IPS DF 6.9 (cell line): Measurements from ENCODE around the gene CHRNB2.

Experiments
- DNase-seq: peaks from one replicate; pipeline ENCODE4 v3.0.0-alpha.2; 2013; ENCODE audit warnings: low read depth, low spot score
- H3K27ac ChIP-seq: one replicate; pipeline ENCODE4 v1.5.1; 2013; ENCODE audit warnings: low read length, control low read depth
- H3K27me3 ChIP-seq: 2 replicates; pipeline ENCODE4 v1.6.1; 2013; ENCODE audit warnings: mild to moderate bottlenecking, low read length; ENCODE audit not compliant: control insufficient read depth, insufficient read depth
- H3K36me3 ChIP-seq: 2 replicates; pipeline ENCODE4 v1.6.1; 2013; ENCODE audit warnings: low read length; ENCODE audit not compliant: control insufficient read depth, insufficient read depth
- H3K4me1 ChIP-seq: 2 replicates; pipeline ENCODE4 v1.6.1; 2013; ENCODE audit warnings: low read length; ENCODE audit not compliant: control insufficient read depth, insufficient read depth
- H3K4me3 ChIP-seq: 2 replicates; pipeline ENCODE4 v1.5.1; 2013; ENCODE audit warnings: mild to moderate bottlenecking, low read length
- H3K9me3 ChIP-seq: 2 replicates; pipeline ENCODE4 v1.6.1; 2013; ENCODE audit warnings: low read length, inconsistent platforms; ENCODE audit not compliant: control insufficient read depth, insufficient read depth
- WGBS: extraction: QIAGEN DNeasy Blood & Tissue Kit; methylation state at CpG from one replicate; pipeline ENCODE4 v1.1.7; 2013; ENCODE audit warnings: mixed read lengths, missing lambda C conversion rate; ENCODE audit not compliant: insufficient read length, insufficient coverage; 5-methylcytosine and 5-hydroxymethylcytosine counted together

CHRNB2 gene

GRCh38 chr1:154579374-154579773 lies 11.8 kb downstream of the CHRNB2 start:
- H3K36me3 ChIP-seq, result peaks cover 37% of the 10 kb centered on the region
- no peak overlapping the region for H3K27ac ChIP-seq
- no CpG with 5 or more reads among the region's 8 CpGs for WGBS
- H3K9me3 ChIP-seq, result no peaks in the 10 kb centered on the region
- no peaks in the 10 kb centered on the region for H3K27me3 ChIP-seq
- DNase-seq, result no peak
- no peak overlapping the region for H3K4me3 ChIP-seq
- no peaks in the 10 kb centered on the region for H3K4me1 ChIP-seq

- WGBS, result no CpG with 5 or more reads among the region's 3 CpGs
- Histone ChIP-seq H3K27me3 (no peaks in the 10 kb centered on the region), H3K9me3 (no peaks in the 10 kb centered on the region), H3K4me1 (no peaks in the 10 kb centered on the region), H3K27ac (no peak overlapping the region), H3K4me3 (no peak overlapping the region), H3K36me3 (peaks cover 56% of the 10 kb centered on the region)
- no peak for DNase-seq
Observed at GRCh38 chr1:154581766-154582165, 14.2 kb downstream of the CHRNB2 start.

GRCh38 chr1:154582885-154583284 lies 15.3 kb downstream of the CHRNB2 start:
- DNase-seq, result no peak
- WGBS, result no CpG with 5 or more reads among the region's 6 CpGs
- H3K4me3 ChIP-seq, result no peak overlapping the region
- H3K27me3 ChIP-seq, result no peaks in the 10 kb centered on the region
- no peaks in the 10 kb centered on the region for H3K4me1 ChIP-seq
- no peaks in the 10 kb centered on the region for H3K9me3 ChIP-seq
- H3K36me3 ChIP-seq, result peaks cover 63% of the 10 kb centered on the region
- no peak overlapping the region for H3K27ac ChIP-seq

DNA sequence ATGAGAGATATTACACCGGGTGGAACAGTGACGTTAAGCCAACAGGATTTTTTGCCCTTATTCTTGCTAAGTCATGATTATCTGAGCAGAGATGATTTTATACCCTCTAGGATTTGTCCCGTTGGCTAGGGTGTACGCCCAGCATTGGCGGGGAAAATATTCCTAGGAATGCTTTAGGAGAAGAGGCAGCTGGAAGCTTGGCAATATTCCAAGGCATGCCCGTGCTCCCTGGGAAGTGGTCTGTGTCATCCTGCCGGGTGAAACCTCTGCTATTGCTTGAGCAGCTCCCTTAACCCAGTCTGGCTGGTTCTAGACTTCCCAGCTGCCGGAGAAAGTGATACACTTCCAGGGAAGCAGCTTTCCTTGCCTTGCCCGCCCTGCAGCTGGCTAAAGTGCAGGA lies 16.2 kb downstream of the CHRNB2 start:
- Histone ChIP-seq H3K36me3 (peaks cover 62% of the 10 kb centered on the region), H3K27ac (no peak overlapping the region), H3K9me3 (no peaks in the 10 kb centered on the region), H3K4me1 (no peaks in the 10 kb centered on the region), H3K27me3 (no peaks in the 10 kb centered on the region), H3K4me3 (no peak overlapping the region)
- DNase-seq, result no peak
- WGBS, result no CpG with 5 or more reads among the region's 9 CpGs

DNA sequence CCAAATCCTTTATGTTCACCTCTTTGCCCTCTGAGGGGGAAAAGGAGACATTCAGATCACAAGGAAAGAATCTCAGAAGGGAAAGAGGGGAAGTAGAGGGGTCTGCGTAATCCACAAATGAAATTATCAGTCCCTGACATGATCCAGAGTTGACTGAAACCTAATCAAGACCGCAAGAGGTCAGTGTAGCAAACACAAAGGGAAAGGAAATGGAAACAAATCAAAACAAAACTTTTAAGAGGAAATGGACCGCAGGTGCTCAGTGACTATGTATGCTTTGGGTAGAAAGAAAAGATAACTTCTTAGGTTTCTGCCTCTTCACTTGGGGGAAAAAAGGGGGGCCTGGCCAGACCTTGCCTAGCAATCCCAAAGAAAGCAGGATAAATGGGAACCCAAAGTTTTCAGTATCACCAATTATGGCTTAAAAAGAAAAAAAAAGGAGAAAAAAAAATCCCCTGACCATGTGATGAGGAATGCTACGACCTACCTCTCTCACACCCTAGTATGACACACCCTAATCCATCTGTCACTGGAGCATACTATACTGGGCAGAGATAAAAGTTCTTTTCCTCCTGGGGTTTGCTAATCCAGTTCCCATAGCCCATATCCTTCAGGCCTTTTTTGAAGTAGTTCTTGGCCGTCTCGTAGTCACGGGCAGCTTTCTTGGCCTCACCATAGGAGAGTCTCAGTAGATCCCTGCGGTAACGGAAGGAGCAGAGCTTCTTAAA lies 16.9 kb downstream of the CHRNB2 start:
- no peak overlapping the region for H3K27ac ChIP-seq
- WGBS, result no CpG with 5 or more reads among the region's 9 CpGs

GRCh38 chr1:154586231-154586630 lies 18.7 kb downstream of the CHRNB2 start:
- WGBS, result no CpG with 5 or more reads among the region's 10 CpGs

More for the DNA sequence above, 16.9 kb downstream of the CHRNB2 start:
- DNase-seq, result no peak
- Histone ChIP-seq H3K9me3 (no peaks in the 10 kb centered on the region), H3K4me3 (no peak overlapping the region), H3K27me3 (no peaks in the 10 kb centered on the region), H3K4me1 (no peaks in the 10 kb centered on the region), H3K36me3 (peaks cover 67% of the 10 kb centered on the region)

DNA sequence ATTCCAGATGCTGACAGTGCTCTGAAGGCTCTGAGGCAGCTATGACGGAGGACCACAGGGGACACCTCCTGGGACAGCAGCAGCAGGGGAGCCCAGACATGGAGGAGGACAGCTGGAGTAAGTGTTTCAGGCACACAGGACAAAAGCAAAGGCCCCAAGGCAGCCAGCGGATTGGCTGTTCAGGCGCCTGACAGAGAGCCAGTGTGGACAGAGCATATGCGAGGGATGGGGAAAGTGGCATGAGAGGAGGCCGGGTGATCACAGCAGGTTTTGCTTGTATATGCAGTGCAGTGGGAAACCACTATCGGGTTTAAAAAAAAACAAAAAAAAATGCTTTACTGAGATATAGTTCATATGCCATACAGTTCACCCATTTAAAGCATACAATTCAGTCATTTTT lies 19.1 kb downstream of the CHRNB2 start:
- no peak for DNase-seq
- Histone ChIP-seq H3K27me3 (no peaks in the 10 kb centered on the region), H3K36me3 (peaks cover 69% of the 10 kb centered on the region), H3K27ac (no peak overlapping the region), H3K4me1 (no peaks in the 10 kb centered on the region), H3K9me3 (no peaks in the 10 kb centered on the region), H3K4me3 (no peak overlapping the region)
- WGBS, result no CpG with 5 or more reads among the region's 6 CpGs

More at GRCh38 chr1:154586231-154586630, 18.7 kb downstream of the CHRNB2 start:
- Histone ChIP-seq H3K27ac (no peak overlapping the region), H3K4me1 (no peaks in the 10 kb centered on the region), H3K4me3 (no peak overlapping the region), H3K36me3 (peaks cover 66% of the 10 kb centered on the region), H3K27me3 (no peaks in the 10 kb centered on the region), H3K9me3 (no peaks in the 10 kb centered on the region)
- no peak for DNase-seq

GRCh38 chr1:154589780-154590179 lies 22.2 kb downstream of the CHRNB2 start:
- Histone ChIP-seq H3K4me3 (no peak overlapping the region), H3K4me1 (no peaks in the 10 kb centered on the region), H3K36me3 (peaks cover 46% of the 10 kb centered on the region), H3K9me3 (no peaks in the 10 kb centered on the region), H3K27ac (no peak overlapping the region), H3K27me3 (no peaks in the 10 kb centered on the region)
- no peak for DNase-seq
- no CpG with 5 or more reads among the region's 10 CpGs for WGBS

GRCh38 chr1:154590756-154591155 lies 23.2 kb downstream of the CHRNB2 start:
- Histone ChIP-seq H3K4me1 (no peaks in the 10 kb centered on the region), H3K4me3 (no peak overlapping the region), H3K9me3 (no peaks in the 10 kb centered on the region), H3K27me3 (no peaks in the 10 kb centered on the region), H3K36me3 (peaks cover 37% of the 10 kb centered on the region), H3K27ac (no peak overlapping the region)
- no CpG with 5 or more reads among the region's 5 CpGs for WGBS
- DNase-seq, result no peak

- Histone ChIP-seq H3K9me3 (no peaks in the 10 kb centered on the region), H3K4me3 (no peak overlapping the region), H3K36me3 (peaks cover 35% of the 10 kb centered on the region), H3K27ac (no peak overlapping the region), H3K27me3 (no peaks in the 10 kb centered on the region), H3K4me1 (no peaks in the 10 kb centered on the region)
- no CpG with 5 or more reads among the region's 7 CpGs for WGBS
- DNase-seq, result no peak
Observed at GRCh38 chr1:154591206-154591605, 23.6 kb downstream of the CHRNB2 start.

- Histone ChIP-seq H3K27ac (no peak overlapping the region), H3K4me1 (no peaks in the 10 kb centered on the region), H3K27me3 (no peaks in the 10 kb centered on the region), H3K36me3 (peaks cover 40% of the 10 kb centered on the region), H3K9me3 (no peaks in the 10 kb centered on the region), H3K4me3 (no peak overlapping the region)
- DNase-seq, result no peak
Observed at GRCh38 chr1:154593390-154593789, 25.8 kb downstream of the CHRNB2 start.
